ENCODE measurements around the gene MACROD1.

GRCh38 chr11:63951779-63952536, 214.0 kb downstream of the MACROD1 start:
- TF ChIP-seq CTCF (IDR thresholded peaks at IDR 0.05), result no peak
- TF ChIP-seq POLR2A (IDR thresholded peaks at IDR 0.05), result no peak

Measured in Peyer's patch (tissue), 4 donors.